SU-DHL-6 (cell line): Measurements from ENCODE around the gene SYNGR4.

ENCODE experiments used
- CTCF ChIP-seq: fragments of 200-600 bp; sonication (generic); IDR thresholded peaks from one replicate; pipeline ENCODE4 v1.5.1; 2017; ENCODE audit warnings: antibody characterized with exemption, mild to moderate bottlenecking, low read length, moderate library complexity; ENCODE audit not compliant: insufficient read depth, poor library complexity, severe bottlenecking
- EZH2phosphoT487 ChIP-seq: fragments of 200-600 bp; sonication (generic), shearing (Covaris generic); conservative IDR thresholded peaks from 2 replicates; pipeline ENCODE4 v1.6.1; 2018; ENCODE audit warnings: mild to moderate bottlenecking, antibody characterized with exemption, low read length, moderate library complexity, mixed read lengths

- TF ChIP-seq CTCF: no peak
- no peak for TF ChIP-seq EZH2phosphoT487
These were observed 51.2 kb downstream of the SYNGR4 start for GRCh38 chr19:48415395-48415794.
